ENCODE measurements around the gene GNG13. TPM values are rescaled to one million over a fixed set of nuclear protein-coding genes. Genes with fewer than 3 reads are reported as not detected.

GNG13 gene
- total RNA-seq, 1 experiment from 2014 or later = not detected

- Histone ChIP-seq H3T11ph (ENCODE audit: low read length) (no peak overlapping the region), H4K5ac (ENCODE audit: insufficient read length, low read depth, low read length) (no peak overlapping the region), H3K23ac (ENCODE audit: insufficient read length, low read depth, low read length) (no peak overlapping the region), H4K20me1 (ENCODE audit: control insufficient read depth, insufficient read depth, insufficient read length) (no peaks in the 10 kb centered on the region), H3K14ac (ENCODE audit: insufficient read depth, low read length) (no peak overlapping the region), H3K4me1 (ENCODE audit: insufficient read depth, low read length) (no peaks in the 10 kb centered on the region), H3K4ac (ENCODE audit: low read depth, low read length) (no peak overlapping the region), H4K8ac (replicated peaks; ENCODE audit: insufficient read length, low read depth, low read length) (no peak overlapping the region), H3K79me1 (ENCODE audit: insufficient read depth, low read depth, low read length, poor library complexity, severe bottlenecking) (no peaks in the 10 kb centered on the region), H2BK12ac (ENCODE audit: insufficient read length, low read depth, low read length) (no peak overlapping the region), H2BK20ac (ENCODE audit: low read depth, low read length, poor library complexity, severe bottlenecking) (no peak overlapping the region), H2AFZ (ENCODE audit: low read length) (no peak overlapping the region), H3K56ac (ENCODE audit: insufficient read length, low read depth, low read length) (no peak overlapping the region), H4K91ac (ENCODE audit: insufficient read length, low read depth, low read length) (no peak overlapping the region), H2BK120ac (ENCODE audit: low read depth, low read length, poor library complexity, severe bottlenecking) (no peak overlapping the region), H2BK5ac (ENCODE audit: insufficient read length, low read length) (no peak overlapping the region), H3K9ac (ENCODE audit: extremely low read depth, insufficient read length, low read length) (no peak overlapping the region), H3K18ac (ENCODE audit: insufficient read length, low read depth, low read length) (no peak overlapping the region), H2BK15ac (ENCODE audit: low read depth, low read length) (no peak overlapping the region), H3K4me2 (ENCODE audit: insufficient read depth, insufficient read length, low read length) (no peak overlapping the region), H3K27me3 (ENCODE audit: insufficient read depth, low read length) (no peaks in the 10 kb centered on the region), H3K9me3 (ENCODE audit: control insufficient read depth, low read depth, low read length) (no peaks in the 10 kb centered on the region), H3K27ac (ENCODE audit: insufficient read length, low read depth, low read length) (no peak overlapping the region), H3K79me2 (ENCODE audit: insufficient read depth, low read length) (no peaks in the 10 kb centered on the region), H3K23me2 (ENCODE audit: insufficient read length, low read depth, low read length, poor library complexity, severe bottlenecking) (no peaks in the 10 kb centered on the region), H2AK5ac (ENCODE audit: insufficient read length, low read length) (no peak overlapping the region)
- no peaks in the 10 kb centered on the region for H3K4me1 Mint-ChIP-seq
- peaks cover 27% of the 10 kb centered on the region for H3K27me3 Mint-ChIP-seq (ENCODE audit: low read depth)
- TF ChIP-seq CTCF (conservative IDR thresholded peaks at IDR 0.05) = no peak
- DNase-seq = no peak
- H3K27ac Mint-ChIP-seq = no peak overlapping the region
- no CpG with 5 or more reads among the region's 14 CpGs for WGBS (ENCODE audit: extremely low coverage, insufficient read length, low lambda C conversion rate)
- H3K9me3 Mint-ChIP-seq = peaks cover 23 to 24% of the 10 kb centered on the region in 2 experiments
- peaks cover 0 to 13% (median 4%) of the 10 kb centered on the region in 3 experiments; a peak in 5 of 7 replicates for H3K36me3 Mint-ChIP-seq (ENCODE audit: insufficient read depth in 1 of 3, low read depth in 3 of 3)
- no peak overlapping the region for H3K4me3 Mint-ChIP-seq
These were observed 32.9 kb upstream of the GNG13 start for GRCh38 chr16:833411-833810.
